Measurements from ENCODE around the gene PROKR2. TPM values are rescaled to one million over a fixed set of nuclear protein-coding genes. Genes with fewer than 3 reads are reported as not detected.

PROKR2 gene
- total and polyA plus RNA-seq, 2 of the 13 experiments (the other 11 are each of a cell fraction or from before 2014, with no cell fraction given) = not detected

DNA sequence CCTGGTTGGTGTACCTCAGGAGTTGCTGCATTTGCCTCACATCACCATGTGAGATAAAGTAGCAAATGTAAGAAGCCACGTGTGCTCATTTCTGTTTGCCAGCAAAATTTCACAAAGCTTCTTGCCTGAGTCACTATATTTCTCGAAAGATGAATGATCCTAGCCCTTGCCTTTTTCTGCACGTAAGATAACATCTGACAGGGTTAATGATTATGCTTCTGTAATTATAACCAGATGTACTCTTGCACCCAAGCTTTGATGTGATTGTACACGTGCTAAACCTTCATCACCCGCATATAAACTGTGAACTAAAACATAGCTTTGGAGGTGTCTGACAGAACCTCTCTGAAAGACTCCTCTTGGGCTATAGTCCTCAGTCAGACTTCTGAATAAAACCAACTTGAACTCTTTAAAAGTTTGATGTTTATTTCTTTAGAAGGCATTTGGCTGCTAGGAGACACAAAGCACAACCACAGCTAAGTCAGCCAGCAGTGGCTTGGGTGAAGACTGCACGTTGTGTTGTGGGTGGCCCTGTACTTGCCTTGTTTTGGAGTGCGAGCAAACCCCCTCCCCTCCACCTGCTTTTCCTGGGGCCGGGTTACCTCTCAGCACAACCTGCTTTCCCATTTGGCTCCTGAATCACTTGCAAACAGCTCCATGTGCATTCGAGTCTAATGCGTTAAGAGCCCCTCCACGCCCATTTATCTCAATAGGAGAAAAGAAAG lies 19.3 kb downstream of the PROKR2 start (continued):
- TF ChIP-seq, protein P1, sequence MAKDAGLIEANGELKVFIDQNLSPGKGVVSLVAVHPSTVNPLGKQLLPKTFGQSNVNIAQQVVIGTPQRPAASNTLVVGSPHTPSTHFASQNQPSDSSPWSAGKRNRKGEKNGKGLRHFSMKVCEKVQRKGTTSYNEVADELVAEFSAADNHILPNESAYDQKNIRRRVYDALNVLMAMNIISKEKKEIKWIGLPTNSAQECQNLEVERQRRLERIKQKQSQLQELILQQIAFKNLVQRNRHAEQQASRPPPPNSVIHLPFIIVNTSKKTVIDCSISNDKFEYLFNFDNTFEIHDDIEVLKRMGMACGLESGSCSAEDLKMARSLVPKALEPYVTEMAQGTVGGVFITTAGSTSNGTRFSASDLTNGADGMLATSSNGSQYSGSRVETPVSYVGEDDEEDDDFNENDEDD (CRISPR knock-in tag; IDR thresholded peaks at IDR 0.05; ENCODE audit: borderline replicate concordance) = 0 out of 2 replicates have a peak, but pooled peaks have one; percentile 15
- peak; percentile 31; the same call in 1 of the 2 replicates for TF ChIP-seq NFIC (IDR thresholded peaks at IDR 0.05; ENCODE audit: low read length)
- TF ChIP-seq NFE2L2 (IDR thresholded peaks at IDR 0.05; ENCODE audit: low read length) = no peak
- no peak for TF ChIP-seq PAX8 (CRISPR knock-in tag; IDR thresholded peaks at IDR 0.05; ENCODE audit: borderline replicate concordance)
- peak; percentile 67; the same call in 1 of the 2 replicates for TF ChIP-seq HNF4A (CRISPR knock-in tag; IDR thresholded peaks at IDR 0.05)
- TF ChIP-seq DPF2 (CRISPR knock-in tag; IDR thresholded peaks at IDR 0.05; ENCODE audit: borderline replicate concordance, low read depth) = no peak
- no peak for TF ChIP-seq PTBP1 (IDR thresholded peaks at IDR 0.05; ENCODE audit: low read depth, low read length, poor library complexity, severe bottlenecking)
- TF ChIP-seq, protein P2, sequence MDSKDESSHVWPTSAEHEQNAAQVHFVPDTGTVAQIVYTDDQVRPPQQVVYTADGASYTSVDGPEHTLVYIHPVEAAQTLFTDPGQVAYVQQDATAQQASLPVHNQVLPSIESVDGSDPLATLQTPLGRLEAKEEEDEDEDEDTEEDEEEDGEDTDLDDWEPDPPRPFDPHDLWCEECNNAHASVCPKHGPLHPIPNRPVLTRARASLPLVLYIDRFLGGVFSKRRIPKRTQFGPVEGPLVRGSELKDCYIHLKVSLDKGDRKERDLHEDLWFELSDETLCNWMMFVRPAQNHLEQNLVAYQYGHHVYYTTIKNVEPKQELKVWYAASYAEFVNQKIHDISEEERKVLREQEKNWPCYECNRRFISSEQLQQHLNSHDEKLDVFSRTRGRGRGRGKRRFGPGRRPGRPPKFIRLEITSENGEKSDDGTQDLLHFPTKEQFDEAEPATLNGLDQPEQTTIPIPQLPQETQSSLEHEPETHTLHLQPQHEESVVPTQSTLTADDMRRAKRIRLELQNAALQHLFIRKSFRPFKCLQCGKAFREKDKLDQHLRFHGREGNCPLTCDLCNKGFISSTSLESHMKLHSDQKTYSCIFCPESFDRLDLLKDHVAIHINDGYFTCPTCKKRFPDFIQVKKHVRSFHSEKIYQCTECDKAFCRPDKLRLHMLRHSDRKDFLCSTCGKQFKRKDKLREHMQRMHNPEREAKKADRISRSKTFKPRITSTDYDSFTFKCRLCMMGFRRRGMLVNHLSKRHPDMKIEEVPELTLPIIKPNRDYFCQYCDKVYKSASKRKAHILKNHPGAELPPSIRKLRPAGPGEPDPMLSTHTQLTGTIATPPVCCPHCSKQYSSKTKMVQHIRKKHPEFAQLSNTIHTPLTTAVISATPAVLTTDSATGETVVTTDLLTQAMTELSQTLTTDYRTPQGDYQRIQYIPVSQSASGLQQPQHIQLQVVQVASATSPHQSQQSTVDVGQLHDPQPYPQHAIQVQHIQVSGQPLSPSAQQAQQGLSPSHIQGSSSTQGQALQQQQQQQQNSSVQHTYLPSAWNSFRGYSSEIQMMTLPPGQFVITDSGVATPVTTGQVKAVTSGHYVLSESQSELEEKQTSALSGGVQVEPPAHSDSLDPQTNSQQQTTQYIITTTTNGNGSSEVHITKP (CRISPR knock-in tag; IDR thresholded peaks at IDR 0.05; ENCODE audit: low read depth) = no peak
- TF ChIP-seq FOSL2 (CRISPR knock-in tag; IDR thresholded peaks at IDR 0.05) = peak; percentile 73
- no peak for TF ChIP-seq ZBTB7A (CRISPR knock-in tag; IDR thresholded peaks at IDR 0.05)
- TF ChIP-seq, protein P3, sequence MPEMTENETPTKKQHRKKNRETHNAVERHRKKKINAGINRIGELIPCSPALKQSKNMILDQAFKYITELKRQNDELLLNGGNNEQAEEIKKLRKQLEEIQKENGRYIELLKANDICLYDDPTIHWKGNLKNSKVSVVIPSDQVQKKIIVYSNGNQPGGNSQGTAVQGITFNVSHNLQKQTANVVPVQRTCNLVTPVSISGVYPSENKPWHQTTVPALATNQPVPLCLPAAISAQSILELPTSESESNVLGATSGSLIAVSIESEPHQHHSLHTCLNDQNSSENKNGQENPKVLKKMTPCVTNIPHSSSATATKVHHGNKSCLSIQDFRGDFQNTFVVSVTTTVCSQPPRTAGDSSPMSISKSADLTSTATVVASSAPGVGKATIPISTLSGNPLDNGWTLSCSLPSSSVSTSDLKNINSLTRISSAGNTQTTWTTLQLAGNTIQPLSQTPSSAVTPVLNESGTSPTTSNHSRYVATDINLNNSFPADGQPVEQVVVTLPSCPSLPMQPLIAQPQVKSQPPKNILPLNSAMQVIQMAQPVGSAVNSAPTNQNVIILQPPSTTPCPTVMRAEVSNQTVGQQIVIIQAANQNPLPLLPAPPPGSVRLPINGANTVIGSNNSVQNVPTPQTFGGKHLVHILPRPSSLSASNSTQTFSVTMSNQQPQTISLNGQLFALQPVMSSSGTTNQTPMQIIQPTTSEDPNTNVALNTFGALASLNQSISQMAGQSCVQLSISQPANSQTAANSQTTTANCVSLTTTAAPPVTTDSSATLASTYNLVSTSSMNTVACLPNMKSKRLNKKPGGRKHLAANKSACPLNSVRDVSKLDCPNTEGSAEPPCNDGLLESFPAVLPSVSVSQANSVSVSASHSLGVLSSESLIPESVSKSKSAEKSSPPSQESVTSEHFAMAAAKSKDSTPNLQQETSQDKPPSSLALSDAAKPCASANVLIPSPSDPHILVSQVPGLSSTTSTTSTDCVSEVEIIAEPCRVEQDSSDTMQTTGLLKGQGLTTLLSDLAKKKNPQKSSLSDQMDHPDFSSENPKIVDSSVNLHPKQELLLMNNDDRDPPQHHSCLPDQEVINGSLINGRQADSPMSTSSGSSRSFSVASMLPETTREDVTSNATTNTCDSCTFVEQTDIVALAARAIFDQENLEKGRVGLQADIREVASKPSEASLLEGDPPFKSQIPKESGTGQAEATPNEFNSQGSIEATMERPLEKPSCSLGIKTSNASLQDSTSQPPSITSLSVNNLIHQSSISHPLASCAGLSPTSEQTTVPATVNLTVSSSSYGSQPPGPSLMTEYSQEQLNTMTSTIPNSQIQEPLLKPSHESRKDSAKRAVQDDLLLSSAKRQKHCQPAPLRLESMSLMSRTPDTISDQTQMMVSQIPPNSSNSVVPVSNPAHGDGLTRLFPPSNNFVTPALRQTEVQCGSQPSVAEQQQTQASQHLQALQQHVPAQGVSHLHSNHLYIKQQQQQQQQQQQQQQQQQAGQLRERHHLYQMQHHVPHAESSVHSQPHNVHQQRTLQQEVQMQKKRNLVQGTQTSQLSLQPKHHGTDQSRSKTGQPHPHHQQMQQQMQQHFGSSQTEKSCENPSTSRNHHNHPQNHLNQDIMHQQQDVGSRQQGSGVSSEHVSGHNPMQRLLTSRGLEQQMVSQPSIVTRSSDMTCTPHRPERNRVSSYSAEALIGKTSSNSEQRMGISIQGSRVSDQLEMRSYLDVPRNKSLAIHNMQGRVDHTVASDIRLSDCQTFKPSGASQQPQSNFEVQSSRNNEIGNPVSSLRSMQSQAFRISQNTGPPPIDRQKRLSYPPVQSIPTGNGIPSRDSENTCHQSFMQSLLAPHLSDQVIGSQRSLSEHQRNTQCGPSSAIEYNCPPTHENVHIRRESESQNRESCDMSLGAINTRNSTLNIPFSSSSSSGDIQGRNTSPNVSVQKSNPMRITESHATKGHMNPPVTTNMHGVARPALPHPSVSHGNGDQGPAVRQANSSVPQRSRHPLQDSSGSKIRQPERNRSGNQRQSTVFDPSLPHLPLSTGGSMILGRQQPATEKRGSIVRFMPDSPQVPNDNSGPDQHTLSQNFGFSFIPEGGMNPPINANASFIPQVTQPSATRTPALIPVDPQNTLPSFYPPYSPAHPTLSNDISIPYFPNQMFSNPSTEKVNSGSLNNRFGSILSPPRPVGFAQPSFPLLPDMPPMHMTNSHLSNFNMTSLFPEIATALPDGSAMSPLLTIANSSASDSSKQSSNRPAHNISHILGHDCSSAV (CRISPR knock-in tag; IDR thresholded peaks at IDR 0.05; ENCODE audit: borderline replicate concordance) = no peak
- peak; percentile 69; the same call in 1 of the 2 replicates for TF ChIP-seq ARNTL (CRISPR knock-in tag; IDR thresholded peaks at IDR 0.05)
- TF ChIP-seq, protein P4, sequence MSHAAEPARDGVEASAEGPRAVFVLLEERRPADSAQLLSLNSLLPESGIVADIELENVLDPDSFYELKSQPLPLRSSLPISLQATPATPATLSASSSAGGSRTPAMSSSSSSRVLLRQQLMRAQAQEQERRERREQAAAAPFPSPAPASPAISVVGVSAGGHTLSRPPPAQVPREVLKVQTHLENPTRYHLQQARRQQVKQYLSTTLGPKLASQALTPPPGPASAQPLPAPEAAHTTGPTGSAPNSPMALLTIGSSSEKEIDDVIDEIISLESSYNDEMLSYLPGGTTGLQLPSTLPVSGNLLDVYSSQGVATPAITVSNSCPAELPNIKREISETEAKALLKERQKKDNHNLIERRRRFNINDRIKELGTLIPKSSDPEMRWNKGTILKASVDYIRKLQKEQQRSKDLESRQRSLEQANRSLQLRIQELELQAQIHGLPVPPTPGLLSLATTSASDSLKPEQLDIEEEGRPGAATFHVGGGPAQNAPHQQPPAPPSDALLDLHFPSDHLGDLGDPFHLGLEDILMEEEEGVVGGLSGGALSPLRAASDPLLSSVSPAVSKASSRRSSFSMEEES (CRISPR knock-in tag; IDR thresholded peaks at IDR 0.05) = no peak
- peak; percentile 63; the same call in 1 of the 2 replicates for TF ChIP-seq NCOR1 (IDR thresholded peaks at IDR 0.05; ENCODE audit: borderline replicate concordance, low read length)
